GM21515 (cell line): ENCODE results near the gene SCYGR7.
"Not testable (repeated sequence)": the region's sequence is repeated elsewhere in the genome, so short reads cannot be mapped to it uniquely, and the experiment has no call there.

ENCODE experiments used
- ATAC-seq: cut with Tn5 transposase; IDR thresholded peaks from one replicate; pipeline ENCODE4 v1.9.1; 2021; ENCODE audit not compliant: unreplicated experiment

Gene SCYGR7

DNA sequence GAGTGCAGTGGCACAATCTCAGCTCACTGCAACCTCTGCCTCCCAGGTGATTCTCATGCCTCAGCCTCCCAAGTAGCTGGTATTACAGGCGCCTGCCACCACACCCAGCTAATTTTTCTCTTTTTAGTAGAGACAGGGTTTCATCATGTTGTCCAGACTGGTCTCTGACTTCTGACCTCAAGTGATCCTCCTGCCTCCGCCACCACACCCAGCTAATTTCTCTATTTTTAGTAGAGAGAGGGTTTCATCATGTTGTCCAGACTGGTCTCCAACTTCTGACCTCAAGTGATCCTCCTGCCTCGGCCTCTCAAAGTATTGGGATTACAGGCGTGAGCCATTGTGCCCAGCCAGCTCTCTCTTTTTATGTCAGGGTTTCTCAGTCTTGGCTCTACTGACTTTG is 28.1 kb downstream of the SCYGR7 start:
- ATAC-seq = not testable (repeated sequence)

DNA sequence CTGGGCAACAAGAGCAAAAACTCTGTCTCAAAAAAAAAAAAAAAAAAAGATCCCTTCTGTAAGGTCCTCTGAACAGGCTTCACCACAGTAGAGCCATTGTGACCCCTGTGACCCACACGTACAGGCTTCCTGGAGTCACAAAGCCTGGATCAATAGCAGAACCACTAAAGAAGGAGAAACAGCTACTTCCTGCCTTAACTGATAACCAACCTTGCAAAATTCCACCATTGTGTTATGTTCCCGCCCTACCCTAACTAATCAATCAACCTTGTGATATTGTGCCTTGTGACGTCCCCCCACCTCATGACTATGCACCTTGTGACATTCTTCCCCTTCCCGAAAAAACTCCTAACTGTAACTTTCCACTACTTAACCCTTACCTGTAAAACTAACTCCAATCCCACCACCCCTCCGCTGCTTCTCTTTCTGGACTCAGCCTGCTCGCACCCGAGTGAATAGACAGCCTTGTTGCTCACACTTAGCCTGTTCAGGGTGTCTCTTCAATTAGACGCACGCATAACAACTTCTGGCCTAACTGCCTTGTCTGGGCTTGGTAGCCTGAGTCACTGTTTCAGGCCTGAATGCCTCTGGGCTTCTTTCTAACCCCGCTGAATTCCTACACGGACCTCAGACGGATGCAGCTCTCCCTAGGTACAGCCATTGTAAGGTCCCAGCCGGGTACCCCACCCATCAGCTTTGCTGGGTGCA is 31.4 kb downstream of the SCYGR7 start:
- ATAC-seq = no peak

DNA sequence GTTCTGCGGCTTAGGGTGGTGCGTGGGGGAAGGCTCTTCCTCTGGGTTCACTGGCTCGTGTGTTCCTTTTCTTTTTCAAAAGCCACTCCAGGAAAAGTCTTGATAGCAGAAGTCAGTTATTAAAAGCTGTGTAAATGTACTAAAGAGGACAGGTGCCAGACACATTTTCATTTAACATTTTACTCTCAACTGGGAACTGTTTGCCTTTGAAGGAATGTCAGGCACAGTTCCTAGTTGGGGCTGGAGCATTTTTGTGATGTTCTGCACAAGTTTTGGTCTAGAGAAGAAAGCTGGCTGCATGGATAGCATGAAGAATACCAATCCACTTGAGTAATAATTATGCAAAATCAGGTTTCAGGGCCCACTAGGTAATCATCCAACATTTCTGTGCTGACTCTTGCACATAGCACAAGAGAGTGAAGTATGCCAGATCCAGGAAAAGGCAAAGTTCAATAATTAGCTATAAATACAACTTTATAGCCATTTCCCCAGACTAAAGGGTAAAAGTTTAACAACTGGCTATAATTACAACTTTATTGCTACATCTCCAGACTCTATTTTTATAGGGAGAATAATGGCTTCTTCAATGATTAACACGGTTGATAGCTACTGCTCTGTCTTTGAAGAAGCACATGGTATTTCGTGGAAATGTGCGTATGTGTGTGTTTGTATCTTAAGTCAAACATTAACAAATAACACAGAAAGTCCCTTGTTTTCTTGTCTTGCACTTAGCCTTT is 33.8 kb downstream of the SCYGR7 start:
- no peak for ATAC-seq

DNA sequence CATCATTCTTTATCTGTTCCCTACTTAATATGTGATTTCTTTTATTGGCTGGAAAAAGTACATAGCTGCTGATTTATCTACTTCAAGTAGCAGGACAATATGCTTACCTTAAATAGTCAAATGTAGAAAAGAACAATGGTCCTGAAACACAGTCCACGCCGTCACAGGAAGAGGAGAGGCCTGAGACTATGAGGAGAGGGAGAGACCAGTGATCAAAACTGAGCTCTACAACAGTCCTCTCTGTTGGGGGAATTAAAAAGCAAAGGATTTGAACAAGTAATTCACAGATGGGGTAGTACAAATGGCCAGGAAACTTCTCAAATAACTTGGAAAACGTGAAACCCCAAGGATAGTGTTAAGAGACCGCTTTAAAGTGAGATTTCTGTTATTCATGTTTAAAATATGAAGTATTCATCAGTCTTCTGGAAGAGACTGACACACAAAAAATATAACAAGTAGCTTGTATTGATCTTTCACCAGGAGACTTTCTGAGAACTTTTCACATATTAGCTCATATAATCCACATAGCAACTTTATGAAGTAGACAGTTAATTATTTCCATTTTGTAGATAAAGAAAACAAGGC is 37.7 kb downstream of the SCYGR7 start:
- no peak for ATAC-seq

DNA sequence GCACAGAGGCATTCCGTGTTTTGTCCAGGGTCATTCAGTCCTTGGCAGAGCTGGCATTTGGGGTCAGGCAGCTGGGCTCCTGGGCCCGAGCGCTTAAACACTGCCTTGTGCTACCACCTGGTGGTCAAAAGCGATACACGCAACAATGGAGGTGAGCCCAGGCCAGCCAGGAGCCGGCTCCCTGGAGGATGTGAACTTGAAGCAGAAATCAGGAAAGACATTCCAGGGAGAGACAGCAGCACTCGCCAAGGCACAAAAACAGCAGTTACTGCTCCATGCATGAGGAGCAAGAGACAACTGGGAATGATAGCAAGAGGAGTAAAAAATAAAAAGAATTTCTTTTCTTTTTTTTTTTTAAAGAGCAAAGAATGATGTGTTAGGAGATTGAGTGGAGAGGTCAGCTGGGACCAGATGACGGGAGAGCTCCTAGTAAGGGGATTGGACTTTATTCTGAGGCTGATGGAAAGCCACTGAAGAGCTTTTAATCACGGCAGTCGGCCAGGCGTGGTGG is 38.3 kb downstream of the SCYGR7 start:
- ATAC-seq = peak; percentile 98

DNA sequence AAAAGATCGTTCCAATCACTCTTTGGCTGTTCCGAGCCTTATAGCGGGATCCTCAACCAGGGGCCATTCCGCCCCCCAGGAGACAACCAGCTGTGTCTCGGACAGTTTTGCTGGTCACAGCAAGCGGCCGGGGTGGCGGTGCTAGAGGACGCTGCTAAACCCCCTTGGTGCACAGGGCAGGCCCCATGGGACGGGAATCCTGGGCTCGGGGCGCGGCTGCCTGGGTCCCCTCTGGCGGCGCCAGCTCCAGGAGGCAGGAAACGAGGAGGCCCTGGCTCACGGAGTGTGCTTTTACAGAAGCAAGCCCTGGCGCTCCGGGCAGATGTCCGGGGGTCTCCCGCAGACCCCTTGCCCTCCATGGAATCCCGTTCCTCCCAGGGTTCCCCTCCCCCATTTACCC is 39.7 kb downstream of the SCYGR7 start:
- ATAC-seq = no peak

DNA sequence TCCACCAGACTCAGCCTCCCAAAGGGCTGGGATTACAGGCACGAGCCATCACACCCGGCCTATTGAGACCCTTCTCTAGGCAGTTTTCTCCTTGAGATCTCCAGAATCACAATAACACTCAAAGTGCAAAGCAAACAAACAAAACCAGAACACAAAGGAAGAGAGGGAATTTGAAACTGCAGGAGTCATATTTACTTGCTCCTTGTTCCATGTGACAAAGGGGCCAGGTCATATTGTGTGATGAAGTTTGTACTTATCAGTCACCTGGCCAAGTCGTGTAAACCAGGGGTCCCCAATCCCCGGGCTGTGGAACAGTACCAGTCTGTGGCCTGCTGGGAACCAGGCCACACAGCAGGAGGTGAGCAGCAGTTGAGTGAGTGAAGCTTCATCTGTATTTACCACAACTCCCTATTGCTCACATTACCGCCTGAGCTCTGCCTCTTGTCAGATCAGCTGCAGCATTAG is 44.1 kb downstream of the SCYGR7 start:
- ATAC-seq = no peak

DNA sequence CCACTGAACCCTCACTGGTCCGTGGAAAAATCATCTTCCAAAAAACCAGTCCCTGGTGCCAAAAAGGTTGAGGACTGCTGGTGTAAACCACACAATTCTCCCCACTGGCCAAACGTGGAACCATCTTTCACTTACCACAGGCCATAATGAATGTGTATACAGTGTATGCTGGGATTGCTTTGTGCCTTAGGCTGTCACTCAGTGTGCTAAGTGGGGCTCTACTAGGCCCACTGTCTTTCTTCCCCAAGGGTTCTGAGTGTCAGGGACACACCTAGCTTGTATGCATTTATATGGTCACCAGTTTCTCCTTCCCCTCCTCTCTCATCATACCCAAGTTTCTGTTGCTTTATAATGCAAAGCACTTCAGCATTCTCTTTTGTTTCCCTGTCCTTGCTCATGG is 44.8 kb downstream of the SCYGR7 start:
- ATAC-seq = no peak

DNA sequence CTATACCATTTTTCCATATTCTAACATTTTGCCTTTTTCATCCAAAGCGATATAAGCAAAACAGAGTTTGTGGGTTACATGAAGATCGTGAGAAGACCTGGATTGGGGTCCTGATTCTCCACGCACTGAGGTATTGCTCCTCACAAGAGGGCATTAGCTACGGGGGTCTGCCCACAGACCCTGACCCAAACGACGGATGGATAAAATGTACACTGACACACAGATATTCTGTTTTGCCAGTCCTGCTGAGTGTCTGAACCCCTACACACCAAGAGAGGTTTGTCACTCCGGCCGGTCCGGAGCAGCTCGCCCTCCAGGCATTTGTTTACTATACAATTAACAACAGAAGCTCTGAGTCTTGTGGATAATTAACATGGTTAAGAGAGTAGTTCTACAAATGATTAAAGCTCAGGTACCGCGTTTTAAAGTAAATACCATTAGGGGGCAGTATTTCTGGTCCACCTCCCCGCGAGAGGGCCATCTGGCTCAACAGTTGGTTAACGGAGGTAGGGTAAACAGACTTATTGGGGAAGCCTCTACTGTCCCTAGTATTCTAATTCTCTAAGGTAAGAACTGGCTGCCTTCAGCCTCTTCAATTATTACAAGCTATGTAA is 46.0 kb downstream of the SCYGR7 start:
- no peak for ATAC-seq

DNA sequence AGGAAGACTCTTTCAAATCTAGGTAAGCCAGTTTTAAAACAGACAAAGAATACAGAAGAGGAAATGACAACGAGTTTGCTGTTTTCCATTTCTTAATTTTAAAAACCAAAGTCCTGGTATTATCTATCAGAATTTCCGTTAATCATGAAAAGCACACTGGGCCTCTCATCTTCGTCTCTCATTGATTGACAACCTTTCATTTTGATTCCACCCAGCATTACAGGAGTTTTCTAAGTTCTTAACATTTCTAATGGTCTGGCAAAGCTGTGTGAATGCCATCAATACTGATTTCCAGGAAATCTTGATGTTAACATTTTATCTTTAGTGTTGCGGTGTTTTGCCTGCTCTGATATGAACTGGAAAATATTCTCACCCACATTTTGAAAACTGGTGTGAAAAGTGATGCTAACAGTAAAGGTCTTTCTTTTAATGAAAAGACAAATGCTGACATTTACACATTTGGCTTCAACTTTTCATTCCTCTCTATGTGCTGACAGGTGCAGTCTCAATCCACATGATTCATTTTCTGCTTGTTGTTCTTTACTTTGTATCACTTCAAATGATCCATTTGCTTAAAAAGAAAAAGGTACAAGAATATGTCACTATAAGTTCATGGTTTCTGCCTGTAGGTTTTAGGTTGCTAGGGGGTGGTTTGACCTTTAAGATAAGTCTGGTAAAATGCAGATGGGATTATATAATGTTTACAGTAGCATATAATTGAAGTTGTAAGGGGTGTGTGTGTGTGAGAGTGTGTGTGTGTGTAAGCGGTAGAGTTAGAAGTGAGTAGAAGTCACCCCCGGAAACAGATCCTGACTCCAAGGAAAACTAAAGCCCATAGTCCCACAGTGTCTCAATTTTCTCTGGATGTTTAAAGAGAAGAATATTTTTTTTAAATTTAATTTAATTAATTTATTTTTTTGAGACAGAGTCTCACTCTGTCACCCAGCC is 47.0 kb downstream of the SCYGR7 start:
- ATAC-seq = no peak
